SK-N-SH treated with all-trans-retinoic acid at 6 μM for 48 hours (cell line): ENCODE measurements around the gene PRR7.

Experiments used
- ARNTL ChIP-seq: fragments of 450-650 bp; formaldehyde crosslinking; IDR thresholded peaks from 2 replicates; pipeline ENCODE4 v1.5.0; 2020; ENCODE audit warnings: low read depth, mild to moderate bottlenecking, moderate library complexity, borderline replicate concordance
- CSDC2 ChIP-seq: fragments of 250-450 bp; sonication (Bioruptor Pico); IDR thresholded peaks from 2 replicates; pipeline ENCODE4 v1.5.0; 2020; ENCODE audit warnings: mild to moderate bottlenecking, moderate library complexity
- CSRNP3 ChIP-seq: fragments of 250-450 bp; sonication (Bioruptor Pico); IDR thresholded peaks from 2 replicates; pipeline ENCODE4 v1.5.1; 2021; ENCODE audit warnings: mild to moderate bottlenecking, moderate library complexity
- GLIS3 ChIP-seq: fragments of 250-450 bp; sonication (Bioruptor Pico); IDR thresholded peaks from 2 replicates; pipeline ENCODE4 v1.5.0; 2020; ENCODE audit warnings: mild to moderate bottlenecking, moderate library complexity
- OSR1 ChIP-seq: fragments of 250-450 bp; sonication (Bioruptor Pico); IDR thresholded peaks from 2 replicates; pipeline ENCODE4 v1.8.0; 2022; ENCODE audit warnings: moderate library complexity, mild to moderate bottlenecking, inconsistent platforms
- POU6F1 ChIP-seq: fragments of 250-450 bp; sonication (Bioruptor Pico); IDR thresholded peaks from 2 replicates; pipeline ENCODE4 v1.8.0; 2021; ENCODE audit warnings: low read depth, mild to moderate bottlenecking, moderate library complexity, borderline replicate concordance
- TCF4 ChIP-seq: fragments of 250-450 bp; sonication (Bioruptor Pico); IDR thresholded peaks from 2 replicates; pipeline ENCODE4 v1.8.0; 2021; ENCODE audit warnings: mild to moderate bottlenecking, moderate library complexity, borderline replicate concordance
- ZFP3 ChIP-seq: fragments of 250-450 bp; sonication (Bioruptor Pico); IDR thresholded peaks from 2 replicates; pipeline ENCODE4 v1.5.0; 2020; ENCODE audit warnings: mild to moderate bottlenecking, moderate library complexity
- ZFP30 ChIP-seq: fragments of 450-650 bp; formaldehyde crosslinking; IDR thresholded peaks from 2 replicates; pipeline ENCODE4 v1.5.0; 2022; ENCODE audit warnings: mild to moderate bottlenecking, moderate library complexity
- ZNF8 ChIP-seq: fragments of 450-650 bp; formaldehyde crosslinking; IDR thresholded peaks from 2 replicates; pipeline ENCODE4 v1.5.0; 2020; ENCODE audit warnings: mild to moderate bottlenecking, moderate library complexity
- TF ChIP-seq, protein P1 (sequence below): fragments of 250-450 bp; sonication (Bioruptor Pico); IDR thresholded peaks from 2 replicates; pipeline ENCODE4 v1.8.0; 2020; ENCODE audit warnings: mild to moderate bottlenecking, moderate library complexity, borderline replicate concordance
- TF ChIP-seq, protein P2 (sequence below): fragments of 250-450 bp; sonication (Bioruptor Pico); IDR thresholded peaks from 2 replicates; pipeline ENCODE4 v1.5.1; 2020; ENCODE audit warnings: low read depth, mild to moderate bottlenecking, moderate library complexity

DNA sequence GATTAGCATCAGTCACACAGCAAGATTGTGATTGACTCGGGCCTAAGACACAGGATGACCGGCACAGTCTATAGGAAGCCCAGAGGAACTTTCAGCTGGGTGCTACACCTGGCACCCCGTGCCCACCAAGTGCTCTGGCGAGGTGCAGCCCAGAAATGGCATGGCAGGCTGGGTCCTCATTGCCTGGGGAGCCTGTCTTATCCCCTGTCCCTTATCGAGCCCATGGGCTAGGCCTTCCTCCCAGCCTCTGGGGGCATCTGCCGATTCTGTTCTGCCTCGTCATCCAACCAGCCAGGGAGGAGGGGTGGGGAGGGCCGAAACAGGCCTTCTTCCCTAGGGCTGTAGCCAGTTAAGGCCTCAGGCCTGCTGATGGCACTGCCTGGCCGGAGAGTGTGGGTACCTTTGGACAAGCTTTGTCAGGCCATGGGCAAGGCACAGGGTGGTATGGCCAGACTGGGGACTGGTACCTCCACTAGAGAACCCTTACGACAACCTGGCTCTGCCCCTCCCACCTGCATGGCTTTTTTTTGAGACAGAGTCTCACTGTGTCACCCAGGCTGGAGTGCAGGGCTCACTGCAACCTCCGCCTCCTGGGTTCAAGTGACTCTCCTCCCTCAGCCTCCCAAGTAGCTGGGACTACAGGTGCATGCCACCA lies 18.6 kb upstream of the PRR7 start:
- no peak for TF ChIP-seq OSR1 (CRISPR knock-in tag)
- TF ChIP-seq GLIS3, result no peak
- no peak for TF ChIP-seq TCF4 (CRISPR knock-in tag)
- TF ChIP-seq, protein P1, sequence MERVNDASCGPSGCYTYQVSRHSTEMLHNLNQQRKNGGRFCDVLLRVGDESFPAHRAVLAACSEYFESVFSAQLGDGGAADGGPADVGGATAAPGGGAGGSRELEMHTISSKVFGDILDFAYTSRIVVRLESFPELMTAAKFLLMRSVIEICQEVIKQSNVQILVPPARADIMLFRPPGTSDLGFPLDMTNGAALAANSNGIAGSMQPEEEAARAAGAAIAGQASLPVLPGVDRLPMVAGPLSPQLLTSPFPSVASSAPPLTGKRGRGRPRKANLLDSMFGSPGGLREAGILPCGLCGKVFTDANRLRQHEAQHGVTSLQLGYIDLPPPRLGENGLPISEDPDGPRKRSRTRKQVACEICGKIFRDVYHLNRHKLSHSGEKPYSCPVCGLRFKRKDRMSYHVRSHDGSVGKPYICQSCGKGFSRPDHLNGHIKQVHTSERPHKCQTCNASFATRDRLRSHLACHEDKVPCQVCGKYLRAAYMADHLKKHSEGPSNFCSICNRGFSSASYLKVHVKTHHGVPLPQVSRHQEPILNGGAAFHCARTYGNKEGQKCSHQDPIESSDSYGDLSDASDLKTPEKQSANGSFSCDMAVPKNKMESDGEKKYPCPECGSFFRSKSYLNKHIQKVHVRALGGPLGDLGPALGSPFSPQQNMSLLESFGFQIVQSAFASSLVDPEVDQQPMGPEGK (CRISPR knock-in tag), result no peak
- TF ChIP-seq ZNF8 (CRISPR knock-in tag), result no peak
- no peak for TF ChIP-seq POU6F1 (CRISPR knock-in tag)
- TF ChIP-seq, protein P2, sequence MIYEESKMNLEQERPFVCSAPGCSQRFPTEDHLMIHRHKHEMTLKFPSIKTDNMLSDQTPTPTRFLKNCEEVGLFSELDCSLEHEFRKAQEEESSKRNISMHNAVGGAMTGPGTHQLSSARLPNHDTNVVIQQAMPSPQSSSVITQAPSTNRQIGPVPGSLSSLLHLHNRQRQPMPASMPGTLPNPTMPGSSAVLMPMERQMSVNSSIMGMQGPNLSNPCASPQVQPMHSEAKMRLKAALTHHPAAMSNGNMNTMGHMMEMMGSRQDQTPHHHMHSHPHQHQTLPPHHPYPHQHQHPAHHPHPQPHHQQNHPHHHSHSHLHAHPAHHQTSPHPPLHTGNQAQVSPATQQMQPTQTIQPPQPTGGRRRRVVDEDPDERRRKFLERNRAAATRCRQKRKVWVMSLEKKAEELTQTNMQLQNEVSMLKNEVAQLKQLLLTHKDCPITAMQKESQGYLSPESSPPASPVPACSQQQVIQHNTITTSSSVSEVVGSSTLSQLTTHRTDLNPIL, result no peak
- TF ChIP-seq CSDC2 (CRISPR knock-in tag), result no peak
- no peak for TF ChIP-seq ZFP3 (CRISPR knock-in tag)
- TF ChIP-seq ZFP30 (CRISPR knock-in tag), result no peak
- no peak for TF ChIP-seq ARNTL (CRISPR knock-in tag)
- no peak for TF ChIP-seq CSRNP3
